ENCODE results near the gene CFAP53.

CFAP53 gene

GRCh38 chr18:50298443-50299284, 32.4 kb upstream of the CFAP53 start:
- TF ChIP-seq ZFX (IDR thresholded peaks at IDR 0.05; ENCODE audit: borderline replicate concordance), result no peak
- no peak for TF ChIP-seq CTCF (IDR thresholded peaks at IDR 0.05)
- H3K27ac ChIP-seq, result no peak overlapping the region

- TF ChIP-seq CTCF (IDR thresholded peaks at IDR 0.05), result no peak
- TF ChIP-seq ZFX (IDR thresholded peaks at IDR 0.05; ENCODE audit: borderline replicate concordance), result no peak
- no peak overlapping the region for H3K27ac ChIP-seq
These were observed 31.5 kb upstream of the CFAP53 start for GRCh38 chr18:50297621-50298442.

GRCh38 chr18:50293039-50293438, 26.7 kb upstream of the CFAP53 start:
- TF ChIP-seq CTCF (IDR thresholded peaks at IDR 0.05), result no peak
- no peak for TF ChIP-seq ZFX (IDR thresholded peaks at IDR 0.05; ENCODE audit: borderline replicate concordance)

GRCh38 chr18:50289108-50289443, 22.8 kb upstream of the CFAP53 start:
- H3K27ac ChIP-seq, result no peak overlapping the region

More at GRCh38 chr18:50293039-50293438, 26.7 kb upstream of the CFAP53 start:
- H3K27ac ChIP-seq, result no peak overlapping the region

GRCh38 chr18:50288348-50289107, 22.2 kb upstream of the CFAP53 start:
- H3K27ac ChIP-seq, result peak overlapping the region; percentile 83

More at GRCh38 chr18:50289108-50289443, 22.8 kb upstream of the CFAP53 start:
- no peak for TF ChIP-seq ZFX (IDR thresholded peaks at IDR 0.05; ENCODE audit: borderline replicate concordance)
- TF ChIP-seq CTCF (IDR thresholded peaks at IDR 0.05), result no peak

GRCh38 chr18:50287441-50288347, 21.4 kb upstream of the CFAP53 start, which contains the start of gene CXXC1:
Gene CXXC1, minus strand, starts transcription at chr18:50287692. Its CDS starts 103 bp downstream, at chr18:50287589.
- TF ChIP-seq ZFX (IDR thresholded peaks at IDR 0.05; ENCODE audit: borderline replicate concordance) (no peak), CTCF (IDR thresholded peaks at IDR 0.05) (peak; percentile 61)
- H3K27ac ChIP-seq, result peak within 1 kb of the TSS; percentile 83
